Endothelial cell of umbilical vein (primary cell): ENCODE results near the gene BRI3. TPM values are rescaled to one million over a fixed set of nuclear protein-coding genes. Genes with fewer than 3 reads are reported as not detected.

Source experiments
- BruUV-seq: library from RNA; stranded (reverse); fragments of 400-500 nt; replicated peaks from 2 replicates; lab custom pipeline; 2021; lab: Mats Ljungman, UMichigan
- CTCF ChIA-PET: fragments of 300-600, 350-600 bp; sonication (Branson Sonifier 250); formaldehyde crosslinking; loops from one replicate; lab custom pipeline; 2021; ENCODE audit warnings: antibody characterized with exemption, inconsistent platforms; lab: Charles Lee
- POLR2A ChIA-PET: fragments of 300-600, 350-600 bp; sonication (Branson Sonifier 250); formaldehyde crosslinking; loops from one replicate; lab custom pipeline; 2021; ENCODE audit warnings: antibody characterized with exemption, inconsistent platforms; lab: Charles Lee
- DNase-seq: peaks from one replicate; pipeline ENCODE4 v3.0.0-alpha.2; 2011; ENCODE audit warnings: low read depth, low spot score
- FAIRE-seq: peaks from 2 replicates; lab custom pipeline; 2011; peaks lifted over from hg19 to GRCh38; lab: Jason Lieb, UNC
- H2AFZ ChIP-seq: 2 replicates; pipeline ENCODE4 v1.6.0; 2012; ENCODE audit warnings: low read depth, low read length, control low read depth, inconsistent platforms
- H3K27ac ChIP-seq: 2 replicates; pipeline ENCODE4 v1.5.1; 2011; ENCODE audit warnings: low read depth, mild to moderate bottlenecking, control low read depth, low read length, moderate library complexity; ENCODE audit not compliant: insufficient read depth
- H3K27me3 ChIP-seq, 2 experiments: 2 replicates each; pipeline versions ENCODE4 v1.6.0 to v1.6.1; 2011; ENCODE audit warnings: low read length in 2 of 2, mixed read lengths in 1 of 2; ENCODE audit not compliant: control insufficient read depth in 2 of 2, insufficient read depth in 2 of 2
- H3K36me3 ChIP-seq, 2 experiments: 2 replicates in 1 of 2; 3 replicates in 1 of 2; pipeline ENCODE4 v1.5.1; 2011; ENCODE audit warnings: low read length in 2 of 2, mild to moderate bottlenecking in 1 of 2, moderate library complexity in 1 of 2; ENCODE audit not compliant: control insufficient read depth in 2 of 2, insufficient read depth in 2 of 2; ENCODE audit errors: extremely low read depth in 1 of 2
- H3K4me1 ChIP-seq: 3 replicates; pipeline ENCODE4 v1.5.1; 2011; ENCODE audit warnings: mild to moderate bottlenecking, low read length; ENCODE audit not compliant: control insufficient read depth, insufficient read depth; ENCODE audit errors: extremely low read depth
- H3K4me2 ChIP-seq: 2 replicates; pipeline ENCODE4 v1.6.1; 2011; ENCODE audit warnings: low read length, control low read depth, mixed read lengths; ENCODE audit not compliant: insufficient read depth
- H3K4me3 ChIP-seq, 3 experiments: fragments of 200-600 bp in 1 of 3; sonication (generic), shearing (Covaris generic) in 1 of 3; replicated peaks in 1 of 3; 2 replicates each; pipeline ENCODE4 v1.5.1; 2011 to 2016; ENCODE audit warnings: control low read depth in 3 of 3, low read length in 3 of 3, mild to moderate bottlenecking in 2 of 3, inconsistent platforms in 1 of 3, low read depth in 1 of 3, moderate library complexity in 1 of 3; ENCODE audit not compliant: insufficient read depth in 1 of 3
- H3K79me2 ChIP-seq: 2 replicates; pipeline ENCODE4 v1.6.0; 2012; ENCODE audit warnings: low read length, inconsistent platforms; ENCODE audit not compliant: control insufficient read depth, insufficient read depth
- H3K9ac ChIP-seq: replicated peaks from 2 replicates; pipeline ENCODE3; 2011; ENCODE audit warnings: low read length, control low read depth; ENCODE audit not compliant: insufficient read depth; ENCODE audit errors: extremely low read depth
- H3K9me1 ChIP-seq: replicated peaks from 3 replicates; pipeline ENCODE4 v1.6.0; 2011; ENCODE audit warnings: mild to moderate bottlenecking, low read length; ENCODE audit not compliant: control insufficient read depth, insufficient read depth; ENCODE audit errors: extremely low read depth
- H3K9me3 ChIP-seq: replicated peaks from 2 replicates; pipeline ENCODE4 v1.5.1; 2012; ENCODE audit warnings: low read length, inconsistent platforms; ENCODE audit not compliant: control insufficient read depth, insufficient read depth
- H4K20me1 ChIP-seq: replicated peaks from 2 replicates; pipeline ENCODE3; 2011; ENCODE audit warnings: mild to moderate bottlenecking, low read length; ENCODE audit not compliant: control insufficient read depth, insufficient read depth; ENCODE audit errors: extremely low read depth
- CTCF ChIP-seq, 2 donors: IDR thresholded peaks; 1 replicate in 1 of 2; 2 replicates in 1 of 2; pipeline ENCODE4 v1.5.1; 2011; ENCODE audit warnings: low read length in 2 of 2, mild to moderate bottlenecking in 2 of 2, moderate library complexity in 2 of 2, control low read depth in 1 of 2, inconsistent platforms in 1 of 2, low read depth in 1 of 2; ENCODE audit not compliant: insufficient read depth in 1 of 2; ENCODE audit errors: extremely low read depth in 1 of 2
- FOS ChIP-seq: IDR thresholded peaks from 2 replicates; pipeline ENCODE4 v1.6.1; 2011; ENCODE audit warnings: mild to moderate bottlenecking, low read length, moderate library complexity, borderline replicate concordance; ENCODE audit not compliant: insufficient read depth
- GATA2 ChIP-seq: IDR thresholded peaks from 2 replicates; pipeline ENCODE4 v1.7.0; 2011; ENCODE audit warnings: low read depth, mild to moderate bottlenecking, moderate library complexity, mixed read lengths, low read length; ENCODE audit not compliant: insufficient read length, insufficient read depth
- JUN ChIP-seq: IDR thresholded peaks from 2 replicates; pipeline ENCODE4 v1.6.1; 2011; ENCODE audit warnings: borderline replicate concordance, low read depth; ENCODE audit not compliant: insufficient read length, insufficient read depth
- MAX ChIP-seq: IDR thresholded peaks from 2 replicates; pipeline ENCODE4 v1.6.1; 2011; ENCODE audit not compliant: insufficient read depth, insufficient read length
- MYC ChIP-seq: IDR thresholded peaks from one replicate; pipeline ENCODE4 v1.6.1; 2011; ENCODE audit warnings: mild to moderate bottlenecking, low read depth, low read length
- POLR2A ChIP-seq: IDR thresholded peaks from 2 replicates; pipeline ENCODE4 v1.6.1; 2012; ENCODE audit warnings: low read depth, mild to moderate bottlenecking, control low read depth, low read length
- POLR2AphosphoS5 ChIP-seq: IDR thresholded peaks from 2 replicates; pipeline ENCODE4 v1.6.1; 2012; ENCODE audit warnings: low read depth, mild to moderate bottlenecking, control low read depth, low read length, moderate library complexity; ENCODE audit not compliant: insufficient read depth
- dilution Hi-C: fragments of 300-500 bp; cut with MboI; formaldehyde crosslinking; loops from one replicate; pipeline ENCODE4 v1.15.0; 2019; ENCODE audit warnings: low sequenced_read_pairs; ENCODE audit not compliant: extremely low pct_ligation_motif_present
- intact Hi-C: fragments of 100-400 bp; cut with micrococcal nuclease; formaldehyde crosslinking; loops from one replicate; pipeline ENCODE4 v1.10.0; 2022
- polyA plus RNA-seq, 4 experiments: library from polyadenylated mRNA; depleted of rRNA in 3 of 4; stranded (reverse) in 3 of 4; unstranded in 1 of 4; fragments of >200 nt; gene quantifications; 2 replicates each; pipeline versions ENCODE4 v1.2.1 to v1.2.3, GENCODE V29; 2011 to 2012; ENCODE audit warnings: missing spikeins in 1 of 4
- total RNA-seq: library from RNA; stranded (reverse); gene quantifications from 2 replicates; pipeline ENCODE4 v1.2.3, GENCODE V29; 2021

BRI3 gene
- total and polyA plus RNA-seq, 2 donors (not counting 3 experiments of a cell fraction or from before 2014, with no cell fraction given): 214 to 317 TPM

- POLR2A ChIA-PET: no interaction called here
- no peaks in the 10 kb centered on the region for H3K27me3 ChIP-seq
- BruUV-seq: no TSS peak
- H2AFZ ChIP-seq: no peak overlapping the region
- H3K27ac ChIP-seq: peak overlapping the region; percentile 72
- peak; percentile 4 for FAIRE-seq
- CTCF ChIA-PET: interaction anchor here (1.0 to 2.6 kb wide), 3 partner anchors 15 to 119 kb away, joined by 4 to 7 read pairs (median 4); partner anchors contain the start of gene BAIAP2L1
- intact Hi-C loops (loop anchor here (2.0 to 5.0 kb wide), 5 partner anchors 15 to 135 kb away; partner anchors contain the start of gene BAIAP2L1), dilution Hi-C loops (no loop called here)
- peak overlapping the region; percentile 87 for H3K4me2 ChIP-seq
- peaks cover 0 to 13% of the 10 kb centered on the region in 2 experiments for H3K36me3 ChIP-seq
- peak; percentile 32 for DNase-seq
- TF ChIP-seq POLR2AphosphoS5 (no peak), POLR2A (peak; percentile 38), FOS (no peak), MYC (no peak), MAX (no peak), GATA2 (no peak), JUN (no peak), CTCF (IDR thresholded peaks at IDR 0.05; ENCODE audit: extremely low read depth in 1 of 2, insufficient read depth in 1 of 2, low read depth in 1 of 2, low read length in 2 of 2) (no peak)
- H4K20me1 ChIP-seq: no peaks in the 10 kb centered on the region
- peak overlapping the region; percentile 20 to 95 (median 83) for H3K4me3 ChIP-seq
- H3K4me1 ChIP-seq: peaks cover 38% of the 10 kb centered on the region
- no peaks in the 10 kb centered on the region for H3K9me3 ChIP-seq
- H3K9ac ChIP-seq: peak overlapping the region; percentile 87
- H3K9me1 ChIP-seq: no peaks in the 10 kb centered on the region
- peaks cover 51% of the 10 kb centered on the region for H3K79me2 ChIP-seq
Observed at GRCh38 chr7:98281757-98282606, 496 bp downstream of the BRI3 start.
